Activated T-cell treated with anti-CD3 and anti-CD28 coated beads, Interleukin-2, amount 50 U/mL, for 4 hours (primary cell): ENCODE data around the gene NEIL3. TPM values are rescaled to one million over a fixed set of nuclear protein-coding genes. Genes with fewer than 3 reads are reported as not detected.

Experiments used
- ATAC-seq, 2 donors: fragments of 200-7000 bp; cut with Tn5 transposase; one replicate each; pipeline ENCODE4 v1.10.0; 2021
- DNase-seq: peaks from one replicate; pipeline ENCODE4 v3.0.0-alpha.2; 2020
- H3K27me3 Mint-ChIP-seq: one replicate; pipeline ENCODE4 v1.8.0; 2021; ENCODE audit warnings: low read depth, mixed read lengths
- H3K36me3 Mint-ChIP-seq: one replicate; pipeline ENCODE4 v1.8.0; 2022; ENCODE audit warnings: mixed read lengths; ENCODE audit not compliant: insufficient read depth
- H3K4me1 Mint-ChIP-seq: one replicate; pipeline ENCODE4 v1.8.0; 2021; ENCODE audit warnings: low read depth, mixed read lengths
- H3K4me3 Mint-ChIP-seq: one replicate; pipeline ENCODE4 v1.8.0; 2021; ENCODE audit warnings: mild to moderate bottlenecking, moderate library complexity, mixed read lengths
- H3K9me3 Mint-ChIP-seq: one replicate; pipeline ENCODE4 v1.8.0; 2021; ENCODE audit warnings: mixed read lengths
- total RNA-seq, 3 donors: library from RNA; stranded (reverse); gene quantifications; one replicate each; pipeline ENCODE4 v1.2.1, GENCODE V29; 2021

The NEIL3 gene
- total RNA-seq, 3 donors from 2014 or later: 0.58 to 1.2 (median 0.79) TPM

DNA sequence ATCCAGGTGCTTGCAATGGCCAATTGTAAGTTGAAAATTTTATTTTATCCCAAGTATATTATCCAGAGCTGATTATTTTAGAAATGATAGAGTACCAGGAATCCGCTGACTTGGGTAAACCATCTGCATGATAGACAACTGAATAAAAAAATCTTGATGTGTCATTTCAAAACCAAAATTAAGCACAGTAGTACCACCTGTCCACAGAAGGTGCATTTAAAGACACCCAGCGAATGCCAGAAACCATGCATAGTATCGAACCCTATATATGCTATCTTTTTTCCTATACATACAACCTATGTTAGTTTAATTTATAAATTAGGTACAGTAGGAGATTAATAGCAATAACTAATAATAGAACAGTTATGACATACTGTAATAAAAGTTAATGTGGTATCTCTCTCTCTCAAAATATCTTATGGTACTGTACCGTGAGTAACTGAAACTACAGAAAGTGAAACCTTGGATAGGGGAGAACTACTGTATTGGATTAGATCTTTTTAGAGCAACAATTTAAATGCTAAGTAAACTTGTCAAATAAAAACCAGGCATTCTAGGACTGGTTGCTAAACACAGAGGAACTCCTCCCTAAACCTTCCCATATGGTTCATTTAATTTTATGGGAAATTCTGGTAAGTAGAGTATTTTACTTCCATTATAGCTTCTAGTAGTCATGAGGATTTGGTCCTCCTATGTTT, 6.2 kb downstream of the NEIL3 start:
- Mint-ChIP-seq H3K4me3 (peak overlapping the region; percentile 75), H3K9me3 (no peaks in the 10 kb centered on the region), H3K27me3 (no peaks in the 10 kb centered on the region), H3K4me1 (peaks cover 55% of the 10 kb centered on the region), H3K36me3 (no peaks in the 10 kb centered on the region)
- DNase-seq (no peak), ATAC-seq (peak; percentile 67 to 72)

DNA sequence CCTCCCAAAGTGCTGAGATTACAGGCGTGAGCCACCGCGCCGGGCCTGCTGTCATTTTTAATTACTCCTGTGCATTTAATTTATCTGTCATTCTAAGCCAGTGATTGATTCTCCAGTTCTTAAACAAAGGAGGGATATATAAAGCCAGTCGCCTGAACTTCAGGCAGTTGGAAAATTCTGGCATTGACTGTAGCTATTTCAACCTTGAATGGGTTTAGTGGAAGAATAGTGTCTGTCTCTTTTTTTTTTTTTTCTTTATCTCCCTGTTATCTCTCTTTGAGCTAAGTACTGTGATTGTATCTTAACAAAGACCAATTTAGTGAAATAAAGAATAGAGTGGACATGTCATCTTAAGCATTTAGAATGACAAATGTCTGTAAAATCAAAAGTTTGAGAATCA, 11.0 kb downstream of the NEIL3 start:
- H3K9me3 Mint-ChIP-seq: no peaks in the 10 kb centered on the region
- ATAC-seq: no peak
- DNase-seq: no peak
- no peaks in the 10 kb centered on the region for H3K36me3 Mint-ChIP-seq
- H3K4me1 Mint-ChIP-seq: peaks cover 56% of the 10 kb centered on the region
- no peaks in the 10 kb centered on the region for H3K27me3 Mint-ChIP-seq
- H3K4me3 Mint-ChIP-seq: no peak overlapping the region

- H3K36me3 Mint-ChIP-seq: no peaks in the 10 kb centered on the region
- no peaks in the 10 kb centered on the region for H3K9me3 Mint-ChIP-seq
- no peaks in the 10 kb centered on the region for H3K27me3 Mint-ChIP-seq
- H3K4me3 Mint-ChIP-seq: no peak overlapping the region
- DNase-seq (no peak), ATAC-seq (no peak)
- H3K4me1 Mint-ChIP-seq: peaks cover 51% of the 10 kb centered on the region
These were observed 12.0 kb downstream of the NEIL3 start for GRCh38 chr4:177321647-177322046.

DNA sequence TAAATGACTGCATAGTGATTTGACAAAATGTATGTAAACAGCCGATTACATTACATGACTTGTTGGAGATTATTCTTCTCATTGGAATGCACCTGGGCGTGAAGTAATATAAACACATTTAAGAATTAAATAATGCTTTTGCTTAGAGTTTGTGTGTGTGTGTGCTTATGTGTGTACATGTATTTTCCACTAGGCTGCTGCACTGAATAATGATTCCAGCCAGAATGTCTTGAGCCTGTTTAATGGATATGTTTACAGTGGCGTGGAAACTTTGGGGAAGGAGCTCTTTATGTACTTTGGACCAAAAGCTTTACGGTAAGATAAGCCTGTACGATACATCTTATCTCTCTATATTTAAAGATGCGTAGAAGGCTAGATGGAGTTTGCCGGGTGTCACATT, 12.6 kb downstream of the NEIL3 start:
- H3K36me3 Mint-ChIP-seq: no peaks in the 10 kb centered on the region
- ATAC-seq (no peak), DNase-seq (no peak)
- H3K27me3 Mint-ChIP-seq: no peaks in the 10 kb centered on the region
- H3K4me1 Mint-ChIP-seq: peaks cover 45% of the 10 kb centered on the region
- no peaks in the 10 kb centered on the region for H3K9me3 Mint-ChIP-seq
- no peak overlapping the region for H3K4me3 Mint-ChIP-seq

GRCh38 chr4:177322881-177323280, 13.2 kb downstream of the NEIL3 start:
- no peaks in the 10 kb centered on the region for H3K36me3 Mint-ChIP-seq
- no peak overlapping the region for H3K4me3 Mint-ChIP-seq
- no peaks in the 10 kb centered on the region for H3K27me3 Mint-ChIP-seq
- ATAC-seq (no peak), DNase-seq (no peak)
- H3K4me1 Mint-ChIP-seq: peaks cover 43% of the 10 kb centered on the region
- H3K9me3 Mint-ChIP-seq: no peaks in the 10 kb centered on the region

GRCh38 chr4:177323416-177323815, 13.7 kb downstream of the NEIL3 start:
- Mint-ChIP-seq H3K36me3 (no peaks in the 10 kb centered on the region), H3K27me3 (no peaks in the 10 kb centered on the region), H3K9me3 (no peaks in the 10 kb centered on the region), H3K4me1 (peaks cover 44% of the 10 kb centered on the region), H3K4me3 (no peak overlapping the region)
- ATAC-seq: no peak
- no peak for DNase-seq

DNA sequence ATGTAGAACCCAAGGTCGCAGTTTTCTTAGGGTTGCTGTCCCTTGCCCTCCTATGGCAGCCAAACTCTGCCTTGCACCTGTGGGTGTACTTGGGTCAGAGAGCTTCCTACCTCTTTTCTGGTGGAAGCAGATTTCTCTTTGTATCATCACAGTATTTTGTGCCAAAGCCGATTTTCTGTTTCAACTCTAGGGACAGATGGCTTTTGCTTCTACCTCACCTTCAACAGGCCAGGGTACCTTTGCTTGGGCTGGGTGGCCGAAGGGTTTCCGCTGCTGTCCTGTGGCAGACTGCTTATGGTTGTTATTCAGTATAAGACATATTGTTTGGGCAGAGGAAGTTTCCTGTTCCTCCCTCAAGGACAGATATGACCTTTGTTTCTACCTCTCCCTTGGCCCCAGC, 22.4 kb downstream of the NEIL3 start:
- H3K4me3 Mint-ChIP-seq: no peak overlapping the region
- DNase-seq (no peak), ATAC-seq (no peak)
- peaks cover 11% of the 10 kb centered on the region for H3K4me1 Mint-ChIP-seq
- no peaks in the 10 kb centered on the region for H3K27me3 Mint-ChIP-seq
- peaks cover 3% of the 10 kb centered on the region for H3K36me3 Mint-ChIP-seq
- peaks cover 10% of the 10 kb centered on the region for H3K9me3 Mint-ChIP-seq

GRCh38 chr4:177339477-177340374, 30.1 kb downstream of the NEIL3 start:
- no peaks in the 10 kb centered on the region for H3K36me3 Mint-ChIP-seq
- DNase-seq (no peak), ATAC-seq (peak; percentile 55 to 78)
- H3K9me3 Mint-ChIP-seq: no peaks in the 10 kb centered on the region
- H3K27me3 Mint-ChIP-seq: no peaks in the 10 kb centered on the region
- no peak overlapping the region for H3K4me3 Mint-ChIP-seq
- H3K4me1 Mint-ChIP-seq: peaks cover 10% of the 10 kb centered on the region

GRCh38 chr4:177348348-177348747, 38.7 kb downstream of the NEIL3 start:
- DNase-seq (no peak), ATAC-seq (no peak)
- no peaks in the 10 kb centered on the region for H3K9me3 Mint-ChIP-seq
- no peaks in the 10 kb centered on the region for H3K36me3 Mint-ChIP-seq
- H3K4me3 Mint-ChIP-seq: no peak overlapping the region
- no peaks in the 10 kb centered on the region for H3K27me3 Mint-ChIP-seq
- H3K4me1 Mint-ChIP-seq: no peaks in the 10 kb centered on the region

- DNase-seq: no peak
- no peaks in the 10 kb centered on the region for H3K27me3 Mint-ChIP-seq
- no peaks in the 10 kb centered on the region for H3K4me1 Mint-ChIP-seq
- H3K4me3 Mint-ChIP-seq: no peak overlapping the region
- ATAC-seq: no peak
- no peaks in the 10 kb centered on the region for H3K9me3 Mint-ChIP-seq
- no peaks in the 10 kb centered on the region for H3K36me3 Mint-ChIP-seq
These were observed 39.5 kb downstream of the NEIL3 start for GRCh38 chr4:177349191-177349590.

DNA sequence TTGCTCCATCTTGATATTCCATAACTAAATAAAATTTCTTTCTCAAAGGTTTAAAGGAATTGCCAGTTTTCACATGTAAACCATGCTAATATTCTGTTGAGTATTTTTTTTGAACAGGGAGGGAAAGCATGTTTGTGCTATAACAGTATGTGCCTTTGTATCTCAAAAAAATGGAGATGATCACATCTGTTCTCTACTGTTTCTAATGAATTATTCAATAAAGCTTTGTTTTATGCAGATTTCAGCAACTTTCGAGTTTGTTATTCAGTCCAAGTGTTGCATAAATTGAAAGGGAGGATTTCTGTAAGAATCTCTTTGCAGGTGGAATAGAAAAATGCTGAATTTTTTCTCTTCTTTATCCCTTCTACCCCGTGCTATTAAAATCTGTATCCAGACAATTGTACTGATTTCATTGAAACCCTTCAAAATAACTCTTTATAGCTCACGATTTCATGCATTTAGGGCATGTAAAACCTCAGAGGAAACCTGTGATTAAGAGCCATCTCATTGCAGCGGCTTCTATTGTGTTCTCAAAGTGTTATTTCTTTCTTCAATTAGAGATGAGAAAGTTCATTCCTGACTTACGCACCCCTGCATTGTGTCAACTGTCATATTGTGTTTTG, 42.1 kb downstream of the NEIL3 start:
- H3K27me3 Mint-ChIP-seq: no peaks in the 10 kb centered on the region

GRCh38 chr4:177356206-177356605, 46.5 kb downstream of the NEIL3 start:
- no peak for ATAC-seq

More for the DNA sequence above, 42.1 kb downstream of the NEIL3 start:
- Mint-ChIP-seq H3K4me3 (no peak overlapping the region), H3K4me1 (no peaks in the 10 kb centered on the region), H3K36me3 (no peaks in the 10 kb centered on the region), H3K9me3 (no peaks in the 10 kb centered on the region)
- ATAC-seq (no peak), DNase-seq (no peak)

DNA sequence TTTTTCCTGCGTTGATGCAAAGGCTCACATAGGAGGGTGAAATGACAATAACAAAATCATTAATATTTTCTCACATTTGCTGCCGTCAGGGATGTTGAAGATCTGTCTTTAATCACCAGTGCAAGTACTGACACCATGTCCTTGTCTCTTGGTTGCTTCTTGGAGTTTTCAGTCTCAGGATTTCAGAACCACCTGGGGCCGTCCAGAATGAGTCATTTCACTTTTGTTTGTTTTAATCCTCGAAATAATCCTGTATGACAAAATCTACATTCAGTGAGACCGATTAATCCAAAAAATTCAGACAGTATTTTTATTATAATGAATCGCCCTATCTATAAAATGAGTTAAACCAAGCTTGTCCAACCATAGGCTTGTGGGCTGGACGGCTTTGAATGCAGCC, 47.2 kb downstream of the NEIL3 start:
- H3K9me3 Mint-ChIP-seq: no peaks in the 10 kb centered on the region
- H3K36me3 Mint-ChIP-seq: no peaks in the 10 kb centered on the region
- DNase-seq (no peak), ATAC-seq (no peak)
- no peak overlapping the region for H3K4me3 Mint-ChIP-seq
- no peaks in the 10 kb centered on the region for H3K27me3 Mint-ChIP-seq
- H3K4me1 Mint-ChIP-seq: no peaks in the 10 kb centered on the region

More at GRCh38 chr4:177356206-177356605, 46.5 kb downstream of the NEIL3 start:
- Mint-ChIP-seq H3K4me1 (no peaks in the 10 kb centered on the region), H3K36me3 (no peaks in the 10 kb centered on the region), H3K27me3 (no peaks in the 10 kb centered on the region), H3K9me3 (no peaks in the 10 kb centered on the region), H3K4me3 (no peak overlapping the region)
- no peak for DNase-seq

DNA sequence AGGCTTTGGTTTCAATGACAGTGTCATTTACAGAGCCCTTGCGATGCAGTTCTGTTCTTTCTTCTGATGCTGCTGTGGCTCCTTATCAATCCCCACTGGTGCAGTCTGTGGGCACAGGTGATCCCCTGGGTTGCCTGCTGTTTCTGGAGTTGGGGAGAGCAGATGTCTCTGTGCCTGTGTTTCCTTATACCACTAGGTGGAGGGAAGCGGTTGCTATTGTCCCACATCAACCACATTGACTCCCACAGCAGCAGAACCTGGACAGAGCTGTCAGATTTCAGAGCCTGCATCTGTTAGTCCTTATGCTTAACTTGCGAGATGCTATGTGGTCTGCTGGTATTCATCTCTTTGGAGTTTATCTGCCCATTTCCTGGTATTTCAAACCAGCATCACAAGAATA, 57.7 kb downstream of the NEIL3 start:
- peak in 1 of 2 donors; percentile 21 for ATAC-seq
- no peak for DNase-seq
- no peaks in the 10 kb centered on the region for H3K4me1 Mint-ChIP-seq
- no peaks in the 10 kb centered on the region for H3K27me3 Mint-ChIP-seq
- H3K4me3 Mint-ChIP-seq: no peak overlapping the region
- H3K36me3 Mint-ChIP-seq: no peaks in the 10 kb centered on the region
- peaks cover 5% of the 10 kb centered on the region for H3K9me3 Mint-ChIP-seq
